DND-41 (cell line): ENCODE measurements around the gene PSPC1.
"Not testable (repeated sequence)": the region's sequence is repeated elsewhere in the genome, so short reads cannot be mapped to it uniquely, and the experiment has no call there.

Experiments used
- ATAC-seq: fragments of 200-7000 bp; cut with Tn5 transposase; 3 replicates; pipeline ENCODE4 v1.9.1; 2021; ENCODE audit warnings: low read depth; ENCODE audit not compliant: insufficient read depth
- DNase-seq: peaks from one replicate; pipeline ENCODE4 v3.0.0-alpha.2; 2020
- H2AFZ ChIP-seq: 2 replicates; pipeline ENCODE4 v1.6.0; 2012; ENCODE audit warnings: low read depth, low read length
- H3K27ac ChIP-seq: 2 replicates; pipeline ENCODE4 v1.5.1; 2012; ENCODE audit warnings: low read length, inconsistent platforms
- H3K27me3 ChIP-seq: fragments of 200-600 bp; sonication (generic); 2 replicates; pipeline ENCODE4 v1.6.0; 2012; ENCODE audit warnings: low read length, mild to moderate bottlenecking, inconsistent platforms; ENCODE audit not compliant: insufficient read depth, poor library complexity
- H3K36me3 ChIP-seq: 2 replicates; pipeline ENCODE4 v1.5.1; 2012; ENCODE audit warnings: low read length, inconsistent platforms; ENCODE audit not compliant: insufficient read depth
- H3K4me1 ChIP-seq: 2 replicates; pipeline ENCODE4 v1.5.1; 2012; ENCODE audit warnings: mild to moderate bottlenecking, low read length; ENCODE audit not compliant: insufficient read depth
- H3K4me2 ChIP-seq: 2 replicates; pipeline ENCODE4 v1.6.0; 2012; ENCODE audit warnings: mild to moderate bottlenecking, moderate library complexity, low read length, inconsistent platforms; ENCODE audit not compliant: insufficient read depth
- H3K4me3 ChIP-seq, 2 experiments: fragments of 200-600 bp in 1 of 2; shearing (Covaris generic) in 1 of 2; 2 replicates each; pipeline ENCODE4 v1.5.1; 2012 to 2016; ENCODE audit warnings: inconsistent platforms in 2 of 2, low read length in 2 of 2, mild to moderate bottlenecking in 2 of 2, low read depth in 1 of 2, moderate library complexity in 1 of 2
- H3K79me2 ChIP-seq: 2 replicates; pipeline ENCODE4 v1.6.0; 2012; ENCODE audit warnings: low read length, inconsistent platforms; ENCODE audit not compliant: insufficient read depth
- H3K9ac ChIP-seq: 2 replicates; pipeline ENCODE4 v1.6.0; 2012; ENCODE audit warnings: low read depth, mild to moderate bottlenecking, inconsistent platforms, low read length, moderate library complexity
- H3K9me3 ChIP-seq: 2 replicates; pipeline ENCODE4 v1.5.1; 2012; ENCODE audit warnings: low read length, moderate library complexity, mild to moderate bottlenecking, inconsistent platforms; ENCODE audit not compliant: insufficient read depth, severe bottlenecking
- H4K20me1 ChIP-seq: 2 replicates; pipeline ENCODE4 v1.6.0; 2012; ENCODE audit warnings: low read length; ENCODE audit not compliant: insufficient read depth
- CTCF ChIP-seq: IDR thresholded peaks from 2 replicates; pipeline ENCODE4 v1.5.1; 2012; ENCODE audit warnings: borderline replicate concordance, low read length, moderate library complexity, mild to moderate bottlenecking; ENCODE audit not compliant: poor library complexity, severe bottlenecking; ENCODE audit errors: extremely low read depth
- EZH2 ChIP-seq: IDR thresholded peaks from 3 replicates; pipeline ENCODE4 v1.6.1; 2012; ENCODE audit warnings: borderline replicate concordance, low read depth, mild to moderate bottlenecking, moderate library complexity, low read length, inconsistent platforms; ENCODE audit not compliant: severe bottlenecking

Gene PSPC1

GRCh38 chr13:19817510-19818158 lies 34.9 kb upstream of the PSPC1 start:
- Histone ChIP-seq H3K9me3 (no peaks in the 10 kb centered on the region), H3K27ac (no peak overlapping the region), H3K4me1 (no peaks in the 10 kb centered on the region), H3K27me3 (no peaks in the 10 kb centered on the region), H3K79me2 (no peaks in the 10 kb centered on the region), H3K4me2 (no peak overlapping the region), H3K9ac (no peak overlapping the region), H2AFZ (no peak overlapping the region), H4K20me1 (no peaks in the 10 kb centered on the region), H3K4me3 (no peak overlapping the region), H3K36me3 (peaks cover 5% of the 10 kb centered on the region; the same call in 1 of the 2 replicates)
- ATAC-seq (no peak), DNase-seq (no peak)
- TF ChIP-seq EZH2 = no peak
- TF ChIP-seq CTCF = no peak

- H3K79me2 ChIP-seq = no peaks in the 10 kb centered on the region
- H3K9ac ChIP-seq = no peak overlapping the region
- H3K27ac ChIP-seq = no peak overlapping the region
- H4K20me1 ChIP-seq = no peaks in the 10 kb centered on the region
- no peaks in the 10 kb centered on the region for H3K4me1 ChIP-seq
- TF ChIP-seq CTCF (no peak), EZH2 (no peak)
- no peaks in the 10 kb centered on the region for H3K27me3 ChIP-seq
- H2AFZ ChIP-seq = no peak overlapping the region
- H3K9me3 ChIP-seq = no peaks in the 10 kb centered on the region
- peaks cover 5% of the 10 kb centered on the region; the same call in 1 of the 2 replicates for H3K36me3 ChIP-seq
- no peak overlapping the region for H3K4me2 ChIP-seq
- ATAC-seq = no peak
- no peak for DNase-seq
- H3K4me3 ChIP-seq = no peak overlapping the region
These were observed 34.4 kb upstream of the PSPC1 start for GRCh38 chr13:19817106-19817505.

GRCh38 chr13:19815842-19816241 lies 33.1 kb upstream of the PSPC1 start:
- H3K27ac ChIP-seq, H3K36me3 ChIP-seq, H2AFZ ChIP-seq, H3K79me2 ChIP-seq, ATAC-seq, H3K4me2 ChIP-seq, H3K27me3 ChIP-seq, DNase-seq, H3K9me3 ChIP-seq, H4K20me1 ChIP-seq, H3K9ac ChIP-seq, H3K4me3 ChIP-seq, H3K4me1 ChIP-seq: not testable (repeated sequence)

DNA sequence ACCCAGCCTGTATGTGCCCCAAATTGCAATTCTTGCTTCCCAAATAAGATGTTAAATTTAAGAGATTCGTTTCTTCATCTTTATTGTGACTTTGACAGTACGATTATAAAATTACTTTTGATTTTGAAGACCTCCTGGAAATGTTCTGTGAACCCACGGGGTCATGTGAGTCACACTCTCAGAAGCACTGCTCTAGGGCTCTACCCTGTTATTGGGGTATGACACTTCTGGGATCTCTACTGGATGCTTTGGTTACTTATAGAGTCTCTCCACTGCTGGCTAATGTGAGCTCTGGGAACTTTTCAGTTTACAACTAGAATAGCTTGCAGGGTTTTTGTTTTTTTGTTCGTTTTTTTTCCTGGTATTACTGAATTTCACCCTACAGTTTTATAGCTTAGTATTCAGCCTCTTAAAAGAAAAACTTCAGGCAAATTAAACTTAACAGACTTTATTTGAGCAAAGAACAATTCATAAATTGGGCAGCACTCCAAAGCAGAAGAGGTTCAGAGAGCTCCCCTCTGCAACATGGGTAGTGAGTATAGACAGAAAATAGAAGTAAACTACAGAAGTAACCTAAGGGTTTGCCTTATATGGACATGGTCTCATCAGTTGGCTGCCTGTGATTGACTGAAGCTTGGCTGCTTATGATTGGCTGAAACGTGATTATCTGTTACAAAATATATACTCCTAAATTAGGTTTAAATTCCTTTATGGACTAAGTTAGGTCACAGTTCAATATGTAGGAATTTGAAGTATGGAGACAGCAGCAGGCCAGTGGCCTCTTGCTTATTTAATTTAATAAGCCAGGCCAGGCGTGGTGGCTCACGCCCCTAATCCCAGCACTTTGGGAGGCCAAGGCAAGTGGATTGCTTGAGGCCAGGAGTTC lies 28.5 kb upstream of the PSPC1 start:
- TF ChIP-seq EZH2 = no peak
- no peak for TF ChIP-seq CTCF
- no peak overlapping the region for H3K27ac ChIP-seq
- H3K27me3 ChIP-seq = no peaks in the 10 kb centered on the region
- H3K4me2 ChIP-seq = no peak overlapping the region
- no peaks in the 10 kb centered on the region for H3K4me1 ChIP-seq
- no peak overlapping the region for H3K9ac ChIP-seq
- H3K36me3 ChIP-seq = no peaks in the 10 kb centered on the region
- no peaks in the 10 kb centered on the region for H4K20me1 ChIP-seq
- H2AFZ ChIP-seq = no peak overlapping the region
- H3K9me3 ChIP-seq = no peaks in the 10 kb centered on the region
- ATAC-seq (no peak), DNase-seq (no peak)
- no peak overlapping the region for H3K4me3 ChIP-seq
- no peaks in the 10 kb centered on the region for H3K79me2 ChIP-seq
